PFSK-1 (cell line): ENCODE results near the gene GNA15.

Source experiments
- FOXP2 ChIP-seq: optimal IDR thresholded peaks from 2 replicates; pipeline ENCODE3; 2011; ENCODE audit warnings: borderline replicate concordance, control low read depth, inconsistent platforms; ENCODE audit not compliant: insufficient read depth; ENCODE audit errors: extremely low read length, extremely low read depth
- POLR2AphosphoS5 ChIP-seq: IDR thresholded peaks from 2 replicates; pipeline ENCODE4 v1.6.1; 2012; ENCODE audit warnings: low read depth, mild to moderate bottlenecking, control low read depth, low read length, moderate library complexity
- REST ChIP-seq, 2 experiments: IDR thresholded peaks; 2 replicates each; pipeline versions ENCODE4 v1.6.1 to v1.8.0; 2011 to 2012; ENCODE audit warnings: low read depth in 2 of 2, low read length in 2 of 2, control low read depth in 1 of 2, inconsistent platforms in 1 of 2, mild to moderate bottlenecking in 1 of 2, moderate library complexity in 1 of 2; ENCODE audit not compliant: insufficient read depth in 1 of 2

- TF ChIP-seq POLR2AphosphoS5 = no peak
- TF ChIP-seq REST (IDR thresholded peaks at IDR 0.05; ENCODE audit: insufficient read depth in 1 of 2, low read depth in 2 of 2, low read length in 2 of 2) = no peak
- no peak for TF ChIP-seq FOXP2
Observed at GRCh38 chr19:3121821-3122511, 13.9 kb upstream of the GNA15 start.
